Measurements from ENCODE around the gene MUC6. TPM values are rescaled to one million over a fixed set of nuclear protein-coding genes. Genes with fewer than 3 reads are reported as not detected.

Gene MUC6
- total RNA-seq, 1 donor from 2014 or later = not detected

- H3K4me3 Mint-ChIP-seq = no peak overlapping the region
- TF ChIP-seq CTCF (IDR thresholded peaks at IDR 0.05) = no peak
- no peak for ATAC-seq (ENCODE audit: low read depth)
- DNase-seq = no peak
- peaks cover 73% of the 10 kb centered on the region for H3K36me3 Mint-ChIP-seq (ENCODE audit: low read depth)
- ChIA-PET POLR2A (no interaction called here), CTCF (no interaction called here)
- H3K27ac Mint-ChIP-seq = no peak overlapping the region
- intact Hi-C loops (cut with micrococcal nuclease) = no loop called here
- no peaks in the 10 kb centered on the region for H3K27me3 Mint-ChIP-seq
- no peaks in the 10 kb centered on the region for H3K9me3 Mint-ChIP-seq
- peaks cover 7% of the 10 kb centered on the region for H3K4me1 Mint-ChIP-seq
These were observed 35.9 kb downstream of the MUC6 start for GRCh38 chr11:1000357-1001278.

- TF ChIP-seq CTCF (IDR thresholded peaks at IDR 0.05) = no peak
- H3K4me3 Mint-ChIP-seq = no peak overlapping the region
- H3K27me3 Mint-ChIP-seq = no peaks in the 10 kb centered on the region
- POLR2A ChIA-PET = no interaction called here
- CTCF ChIA-PET = no interaction called here
- DNase-seq (no peak), ATAC-seq (ENCODE audit: low read depth) (no peak)
- H3K27ac Mint-ChIP-seq = no peak overlapping the region
- peaks cover 61% of the 10 kb centered on the region for H3K36me3 Mint-ChIP-seq (ENCODE audit: low read depth)
- H3K4me1 Mint-ChIP-seq = peaks cover 8% of the 10 kb centered on the region
- intact Hi-C loops (cut with micrococcal nuclease) = no loop called here
- H3K9me3 Mint-ChIP-seq = no peaks in the 10 kb centered on the region
These were observed 37.5 kb downstream of the MUC6 start for GRCh38 chr11:999009-999408.

- Mint-ChIP-seq H3K9me3 (no peaks in the 10 kb centered on the region), H3K4me1 (peaks cover 8% of the 10 kb centered on the region), H3K4me3 (no peak overlapping the region), H3K27ac (no peak overlapping the region), H3K36me3 (ENCODE audit: low read depth) (peaks cover 59% of the 10 kb centered on the region), H3K27me3 (no peaks in the 10 kb centered on the region)
- no peak for TF ChIP-seq CTCF (IDR thresholded peaks at IDR 0.05)
- DNase-seq (no peak), ATAC-seq (ENCODE audit: low read depth) (no peak)
- intact Hi-C loops (cut with micrococcal nuclease) = no loop called here
- CTCF ChIA-PET = no interaction called here
- POLR2A ChIA-PET = no interaction called here
These were observed 38.6 kb downstream of the MUC6 start for GRCh38 chr11:997907-998306.

GRCh38 chr11:996681-997080, 39.8 kb downstream of the MUC6 start:
- H3K27me3 Mint-ChIP-seq = no peaks in the 10 kb centered on the region
- intact Hi-C loops (cut with micrococcal nuclease) = no loop called here
- H3K36me3 Mint-ChIP-seq (ENCODE audit: low read depth) = peaks cover 55% of the 10 kb centered on the region
- peak overlapping the region; percentile 46 for H3K27ac Mint-ChIP-seq
- DNase-seq (no peak), ATAC-seq (ENCODE audit: low read depth) (no peak)
- TF ChIP-seq CTCF (IDR thresholded peaks at IDR 0.05) = no peak
- H3K9me3 Mint-ChIP-seq = no peaks in the 10 kb centered on the region
- ChIA-PET CTCF (no interaction called here), POLR2A (no interaction called here)
- H3K4me3 Mint-ChIP-seq = no peak overlapping the region
- peaks cover 8% of the 10 kb centered on the region for H3K4me1 Mint-ChIP-seq

GRCh38 chr11:995752-996420, 40.6 kb downstream of the MUC6 start:
- TF ChIP-seq CTCF (IDR thresholded peaks at IDR 0.05) = no peak
- ATAC-seq (ENCODE audit: low read depth) (peak; percentile 45), DNase-seq (no peak)
- H3K4me1 Mint-ChIP-seq = peaks cover 8% of the 10 kb centered on the region
- H3K27me3 Mint-ChIP-seq = no peaks in the 10 kb centered on the region
- peak overlapping the region; percentile 51 for H3K27ac Mint-ChIP-seq
- peaks cover 53% of the 10 kb centered on the region for H3K36me3 Mint-ChIP-seq (ENCODE audit: low read depth)
- H3K9me3 Mint-ChIP-seq = no peaks in the 10 kb centered on the region
- no peak overlapping the region for H3K4me3 Mint-ChIP-seq
- ChIA-PET POLR2A (no interaction called here), CTCF (no interaction called here)
- intact Hi-C loops (cut with micrococcal nuclease) = no loop called here

Data from activated B cell treated with CpG ODN at 0.5 μM for 24 hours (primary cell).